ENCODE measurements around the gene NEIL1. TPM values are rescaled to one million over a fixed set of nuclear protein-coding genes. Genes with fewer than 3 reads are reported as not detected.
A peak's percentile ranks its signal among the peaks of the same experiment; 100 is the strongest.
"Not testable (repeated sequence)": the region's sequence is repeated elsewhere in the genome, so short reads cannot be mapped to it uniquely, and the experiment has no call there.

NEIL1 gene
- total RNA-seq, 1 experiment from 2014 or later = 9.5 TPM

- intact Hi-C loops (cut with micrococcal nuclease) = no loop called here
- Mint-ChIP-seq H3K9me3 (ENCODE audit: unreplicated experiment) (no peaks in the 10 kb centered on the region), H3K4me1 (ENCODE audit: insufficient read depth, unreplicated experiment) (peaks cover 4% of the 10 kb centered on the region), H3K27me3 (ENCODE audit: insufficient read depth, unreplicated experiment) (no peaks in the 10 kb centered on the region), H3K27ac (ENCODE audit: low read depth, unreplicated experiment) (no peak overlapping the region), H3K36me3 (ENCODE audit: insufficient read depth, unreplicated experiment) (no peaks in the 10 kb centered on the region), H3K4me3 (ENCODE audit: unreplicated experiment) (no peak overlapping the region)
- BruUV-seq (replicated peaks) = no TSS peak
- no peak for TF ChIP-seq CTCF (IDR thresholded peaks at IDR 0.05; ENCODE audit: unreplicated experiment)
- CTCF ChIA-PET = no interaction called here
- no peak for DNase-seq (ENCODE audit: unreplicated experiment)
- POLR2A ChIA-PET = interaction anchor here (0.6 kb wide), 1 partner anchor 304 kb away, joined by 3 read pairs; no protein-coding TSS in a partner anchor
Observed at GRCh38 chr15:75329571-75329970, 17.3 kb upstream of the NEIL1 start.

GRCh38 chr15:75332093-75332492, 14.7 kb upstream of the NEIL1 start:
- H3K9me3 Mint-ChIP-seq (ENCODE audit: unreplicated experiment); H3K27ac Mint-ChIP-seq (ENCODE audit: low read depth, unreplicated experiment); intact Hi-C loops (cut with micrococcal nuclease); H3K4me1 Mint-ChIP-seq (ENCODE audit: insufficient read depth, unreplicated experiment); DNase-seq (ENCODE audit: unreplicated experiment); H3K4me3 Mint-ChIP-seq (ENCODE audit: unreplicated experiment); H3K36me3 Mint-ChIP-seq (ENCODE audit: insufficient read depth, unreplicated experiment); POLR2A ChIA-PET; H3K27me3 Mint-ChIP-seq (ENCODE audit: insufficient read depth, unreplicated experiment); BruUV-seq (replicated peaks): not testable (repeated sequence)
- CTCF ChIA-PET = interaction anchor here (0.6 kb wide), 1 partner anchor 465 kb away, joined by 3 read pairs; no protein-coding TSS in a partner anchor

GRCh38 chr15:75333654-75334419, 13.0 kb upstream of the NEIL1 start:
- CTCF ChIA-PET = interaction anchor here (0.6 to 1.0 kb wide), 3 partner anchors 348 to 562 kb away, joined by 3 read pairs; no protein-coding TSS in a partner anchor
- H3K27me3 Mint-ChIP-seq (ENCODE audit: insufficient read depth, unreplicated experiment); DNase-seq (ENCODE audit: unreplicated experiment); H3K4me3 Mint-ChIP-seq (ENCODE audit: unreplicated experiment); BruUV-seq (replicated peaks); intact Hi-C loops (cut with micrococcal nuclease); H3K4me1 Mint-ChIP-seq (ENCODE audit: insufficient read depth, unreplicated experiment); H3K9me3 Mint-ChIP-seq (ENCODE audit: unreplicated experiment); H3K27ac Mint-ChIP-seq (ENCODE audit: low read depth, unreplicated experiment); H3K36me3 Mint-ChIP-seq (ENCODE audit: insufficient read depth, unreplicated experiment): not testable (repeated sequence)
- POLR2A ChIA-PET = interaction anchor here (1.6 kb wide), 1 partner anchor 14 kb away, joined by 15 read pairs; the partner anchor contains the start of gene NEIL1

GRCh38 chr15:75335313-75335704, 11.5 kb upstream of the NEIL1 start:
- CTCF ChIA-PET = interaction anchor here (0.7 to 1.2 kb wide), 2 partner anchors 358 to 717 kb away, joined by 3 read pairs; no protein-coding TSS in a partner anchor
- Mint-ChIP-seq H3K4me3 (ENCODE audit: unreplicated experiment) (peak overlapping the region; percentile 92), H3K27ac (ENCODE audit: low read depth, unreplicated experiment) (peak overlapping the region; percentile 98), H3K4me1 (ENCODE audit: insufficient read depth, unreplicated experiment) (peaks cover 9% of the 10 kb centered on the region), H3K27me3 (ENCODE audit: insufficient read depth, unreplicated experiment) (no peaks in the 10 kb centered on the region), H3K9me3 (ENCODE audit: unreplicated experiment) (no peaks in the 10 kb centered on the region), H3K36me3 (ENCODE audit: insufficient read depth, unreplicated experiment) (peaks cover 4% of the 10 kb centered on the region)
- no peak for DNase-seq (ENCODE audit: unreplicated experiment)
- POLR2A ChIA-PET = interaction anchor here (0.8 to 3.1 kb wide), 9 partner anchors 8 to 434 kb away, joined by 3 to 21 read pairs (median 3); partner anchors contain the start of genes MAN2C1, NEIL1 and PPCDC
- no TSS peak for BruUV-seq (replicated peaks)
- intact Hi-C loops (cut with micrococcal nuclease) = no loop called here
- TF ChIP-seq CTCF (IDR thresholded peaks at IDR 0.05; ENCODE audit: unreplicated experiment) = no peak

DNA sequence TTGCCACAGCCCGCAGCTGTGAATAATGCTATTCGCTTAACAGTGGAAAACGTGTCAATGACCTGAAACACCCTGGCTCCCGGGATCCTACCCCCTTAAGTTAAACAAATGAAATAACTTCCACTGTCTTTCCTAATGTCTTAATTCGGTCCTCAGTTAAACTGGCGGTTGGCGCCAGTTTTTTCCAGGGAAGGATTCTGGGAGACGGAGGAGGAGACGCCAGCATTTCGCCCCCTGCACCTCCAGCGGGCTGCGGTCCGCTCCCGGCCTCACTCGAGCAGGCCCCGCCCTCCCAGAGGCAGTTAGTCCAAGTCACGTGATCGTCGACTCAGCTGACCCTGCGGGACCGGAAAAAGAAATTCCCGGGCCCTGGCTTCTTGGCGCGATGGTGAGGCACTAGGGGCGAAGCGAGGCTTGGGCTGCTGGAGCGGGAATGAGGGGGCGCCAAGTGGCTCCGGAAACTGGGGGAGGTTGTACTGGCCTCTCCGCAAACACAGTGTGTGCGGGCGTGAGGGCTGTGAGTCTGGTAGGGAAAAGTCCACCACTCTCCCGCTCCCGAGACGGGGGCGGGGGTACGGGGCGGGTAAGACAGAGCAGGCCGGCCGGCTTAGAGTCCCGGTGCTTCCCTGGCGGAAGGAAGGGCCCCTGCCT, 11.0 kb upstream of the NEIL1 start, which contains the start of gene COMMD4:
Gene COMMD4 (plus strand): TSS at position 359 of the 651 bp plus-strand sequence. CDS start 27 bp downstream, at position 386.
- Mint-ChIP-seq H3K36me3 (ENCODE audit: insufficient read depth, unreplicated experiment) (peaks cover 4% of the 10 kb centered on the region), H3K27ac (ENCODE audit: low read depth, unreplicated experiment) (peak within 1 kb of the TSS; percentile 98), H3K9me3 (ENCODE audit: unreplicated experiment) (no peaks in the 10 kb centered on the region), H3K27me3 (ENCODE audit: insufficient read depth, unreplicated experiment) (no peaks in the 10 kb centered on the region), H3K4me1 (ENCODE audit: insufficient read depth, unreplicated experiment) (peaks cover 9% of the 10 kb centered on the region), H3K4me3 (ENCODE audit: unreplicated experiment) (peak within 1 kb of the TSS; percentile 92)
- DNase-seq (ENCODE audit: unreplicated experiment) = peak; percentile 94
- CTCF ChIA-PET = interaction anchor here (0.6 to 1.2 kb wide), 2 partner anchors 259 to 717 kb away, joined by 3 read pairs; no protein-coding TSS in a partner anchor
- no peak for TF ChIP-seq CTCF (IDR thresholded peaks at IDR 0.05; ENCODE audit: unreplicated experiment)
- intact Hi-C loops (cut with micrococcal nuclease) = no loop called here
- POLR2A ChIA-PET = interaction anchor here (0.8 to 3.1 kb wide), 10 partner anchors 8 to 434 kb away, joined by 3 to 21 read pairs (median 3); partner anchors contain the start of genes MAN2C1, NEIL1 and PPCDC
- BruUV-seq (replicated peaks) = no TSS peak

Measured in MCF 10A (cell line).